ENCODE measurements around the gene CERS5. TPM values are rescaled to one million over a fixed set of nuclear protein-coding genes. Genes with fewer than 3 reads are reported as not detected.

CERS5 gene
- total RNA-seq, 2 experiments from 2014 or later, result 33.9 to 39.5 TPM

GRCh38 chr12:50188875-50189575, 21.9 kb upstream of the CERS5 start:
- Mint-ChIP-seq H3K4me3 (no peak overlapping the region), H3K9me3 (no peaks in the 10 kb centered on the region), H3K4me1 (ENCODE audit: low read depth) (peaks cover 50% of the 10 kb centered on the region), H3K36me3 (ENCODE audit: low read depth) (peaks cover 31% of the 10 kb centered on the region), H3K27me3 (no peaks in the 10 kb centered on the region), H3K27ac (peak overlapping the region; percentile 92)
- intact Hi-C loops (cut with micrococcal nuclease), result loop anchor here (10.0 kb wide), 1 partner anchor 126 kb away; no protein-coding TSS in a partner anchor
- TF ChIP-seq CTCF (IDR thresholded peaks at IDR 0.05), result no peak
- DNase-seq, result peak; percentile 33
- POLR2A ChIA-PET, result interaction anchor here (1.6 to 3.1 kb wide), 2 partner anchors 11 to 22 kb away, joined by 5 to 11 read pairs; partner anchors contain the start of gene CERS5
- CTCF ChIA-PET, result interaction anchor here (1.1 to 1.8 kb wide), 2 partner anchors 78 to 125 kb away, joined by 3 to 4 read pairs; partner anchors contain the start of gene COX14
- no peak for ATAC-seq

- peak overlapping the region; percentile 92 for H3K27ac Mint-ChIP-seq
- TF ChIP-seq CTCF (IDR thresholded peaks at IDR 0.05), result no peak
- H3K4me1 Mint-ChIP-seq (ENCODE audit: low read depth), result peaks cover 50% of the 10 kb centered on the region
- peaks cover 31% of the 10 kb centered on the region for H3K36me3 Mint-ChIP-seq (ENCODE audit: low read depth)
- no peaks in the 10 kb centered on the region for H3K27me3 Mint-ChIP-seq
- no peak for ATAC-seq
- ChIA-PET POLR2A (interaction anchor here (1.6 to 3.1 kb wide), 3 partner anchors 12 to 33 kb away, joined by 5 to 11 read pairs (median 11); partner anchors contain the start of gene CERS5), CTCF (interaction anchor here (1.0 to 4.5 kb wide), 6 partner anchors 12 to 102 kb away, joined by 3 to 26 read pairs (median 4); partner anchors contain the start of gene COX14)
- intact Hi-C loops (cut with micrococcal nuclease), result loop anchor here (10.0 kb wide), 1 partner anchor 126 kb away; no protein-coding TSS in a partner anchor
- H3K4me3 Mint-ChIP-seq, result no peak overlapping the region
- H3K9me3 Mint-ChIP-seq, result no peaks in the 10 kb centered on the region
- DNase-seq, result no peak
These were observed 21.1 kb upstream of the CERS5 start for GRCh38 chr12:50188241-50188781.

- POLR2A ChIA-PET, result interaction anchor here (0.9 to 3.1 kb wide), 6 partner anchors 13 to 96 kb away, joined by 4 to 11 read pairs (median 4); partner anchors contain the start of genes CERS5 and LIMA1
- ATAC-seq, result peak; percentile 82
These were observed 20.1 kb upstream of the CERS5 start for GRCh38 chr12:50187084-50187900.

GRCh38 chr12:50186681-50187080, 19.5 kb upstream of the CERS5 start:
- intact Hi-C loops (cut with micrococcal nuclease), result loop anchor here (10.0 kb wide), 1 partner anchor 128 kb away; no protein-coding TSS in a partner anchor
- TF ChIP-seq CTCF (IDR thresholded peaks at IDR 0.05), result no peak
- H3K9me3 Mint-ChIP-seq, result no peaks in the 10 kb centered on the region
- ChIA-PET POLR2A (interaction anchor here (1.3 to 3.1 kb wide), 4 partner anchors 20 to 97 kb away, joined by 4 to 11 read pairs (median 8); partner anchors contain the start of genes CERS5 and LIMA1), CTCF (interaction anchor here (0.6 to 4.5 kb wide), 10 partner anchors 10 to 128 kb away, joined by 3 to 26 read pairs (median 4); partner anchors contain the start of gene COX14)
- peak overlapping the region; percentile 92 for H3K27ac Mint-ChIP-seq
- ATAC-seq (no peak), DNase-seq (no peak)
- H3K27me3 Mint-ChIP-seq, result no peaks in the 10 kb centered on the region
- peaks cover 50% of the 10 kb centered on the region for H3K4me1 Mint-ChIP-seq (ENCODE audit: low read depth)
- H3K4me3 Mint-ChIP-seq, result peak overlapping the region; percentile 16
- H3K36me3 Mint-ChIP-seq (ENCODE audit: low read depth), result peaks cover 22% of the 10 kb centered on the region

More at GRCh38 chr12:50187084-50187900, 20.1 kb upstream of the CERS5 start:
- Mint-ChIP-seq H3K27me3 (no peaks in the 10 kb centered on the region), H3K36me3 (ENCODE audit: low read depth) (peaks cover 24% of the 10 kb centered on the region), H3K27ac (peak overlapping the region; percentile 92), H3K9me3 (no peaks in the 10 kb centered on the region), H3K4me3 (peak overlapping the region; percentile 19), H3K4me1 (ENCODE audit: low read depth) (peaks cover 50% of the 10 kb centered on the region)
- TF ChIP-seq CTCF (IDR thresholded peaks at IDR 0.05), result no peak
- CTCF ChIA-PET, result interaction anchor here (0.6 to 4.5 kb wide), 13 partner anchors 9 to 128 kb away, joined by 3 to 26 read pairs (median 4); partner anchors contain the start of gene COX14
- intact Hi-C loops (cut with micrococcal nuclease), result loop anchor here (10.0 kb wide), 1 partner anchor 128 kb away; no protein-coding TSS in a partner anchor
- DNase-seq, result peak; percentile 84
